Stimulated activated CD4-positive, alpha-beta T cell treated with anti-CD3 and anti-CD28 coated beads, Interleukin-2, amount 100 ng/mL, for 4 hours (primary cell): ENCODE measurements around the gene GGT6.

Experiments used
- DNase-seq: peaks from one replicate; pipeline ENCODE4 v3.0.0-alpha.2; 2020; ENCODE audit warnings: low read depth

GGT6 gene

GRCh38 chr17:4520060-4520893 lies 40.1 kb downstream of the GGT6 start:
- no peak for DNase-seq

- DNase-seq: no peak
These were observed 41.0 kb downstream of the GGT6 start for GRCh38 chr17:4519361-4519788.

GRCh38 chr17:4518901-4519300 lies 41.5 kb downstream of the GGT6 start:
- no peak for DNase-seq

GRCh38 chr17:4516735-4517134 lies 43.6 kb downstream of the GGT6 start:
- DNase-seq: no peak

GRCh38 chr17:4515501-4515900 lies 44.9 kb downstream of the GGT6 start:
- DNase-seq: no peak

- no peak for DNase-seq
These were observed 45.6 kb downstream of the GGT6 start for GRCh38 chr17:4514779-4515178.

GRCh38 chr17:4514206-4514605 lies 46.2 kb downstream of the GGT6 start:
- no peak for DNase-seq

GRCh38 chr17:4513113-4514032 lies 47.0 kb downstream of the GGT6 start:
- DNase-seq: no peak

- no peak for DNase-seq
These were observed 47.9 kb downstream of the GGT6 start for GRCh38 chr17:4512156-4513112.

GRCh38 chr17:4511199-4511932 lies 49.0 kb downstream of the GGT6 start:
- no peak for DNase-seq

GRCh38 chr17:4510618-4510941 lies 49.8 kb downstream of the GGT6 start:
- DNase-seq: no peak

GRCh38 chr17:4509923-4510617 lies 50.3 kb downstream of the GGT6 start:
- DNase-seq: no peak

- DNase-seq: no peak
These were observed 51.0 kb downstream of the GGT6 start for GRCh38 chr17:4509401-4509800.

- no peak for DNase-seq
These were observed 52.2 kb downstream of the GGT6 start for GRCh38 chr17:4508207-4508606.

- DNase-seq: no peak
These were observed 52.8 kb downstream of the GGT6 start for GRCh38 chr17:4507361-4508111.
